NT2/D1 (cell line): ENCODE measurements around the gene AMELX.

Source experiments
- YY1 ChIP-seq: IDR thresholded peaks from 2 replicates; pipeline ENCODE4 v1.6.1; 2011; ENCODE audit not compliant: insufficient read length, insufficient read depth
- ZNF274 ChIP-seq: IDR thresholded peaks from 2 replicates; pipeline ENCODE4 v1.6.1; 2011; ENCODE audit warnings: mild to moderate bottlenecking, low read depth, low read length

- TF ChIP-seq YY1 (no peak), ZNF274 (no peak)
These were observed 2.8 kb downstream of the AMELX start for GRCh38 chrX:11296051-11296450.
